ENCODE measurements around the gene FAM8A1. TPM values are rescaled to one million over a fixed set of nuclear protein-coding genes. Genes with fewer than 3 reads are reported as not detected.

FAM8A1 gene
- total and polyA plus RNA-seq, 2 of the 13 experiments (the other 11 are each of a cell fraction or from before 2014, with no cell fraction given), result 30.5 to 34.3 TPM

- TF ChIP-seq ZBTB40 (IDR thresholded peaks at IDR 0.05) (no peak), ZBTB40 (CRISPR knock-in tag; IDR thresholded peaks at IDR 0.05) (no peak), NR2F6 (IDR thresholded peaks at IDR 0.05) (no peak), NR2F6 (CRISPR knock-in tag; IDR thresholded peaks at IDR 0.05) (no peak), PLSCR1 (CRISPR knock-in tag; IDR thresholded peaks at IDR 0.05; ENCODE audit: borderline replicate concordance) (no peak), ZNF563 (CRISPR knock-in tag; IDR thresholded peaks at IDR 0.05) (no peak), ZNF816 (CRISPR knock-in tag; IDR thresholded peaks at IDR 0.05; ENCODE audit: borderline replicate concordance) (no peak), THAP9 (CRISPR knock-in tag; IDR thresholded peaks at IDR 0.05; ENCODE audit: borderline replicate concordance) (no peak), ZSCAN25 (CRISPR knock-in tag; IDR thresholded peaks at IDR 0.05) (peak; percentile 94), ADNP (CRISPR knock-in tag; IDR thresholded peaks at IDR 0.05) (no peak), NFIB (CRISPR knock-in tag; IDR thresholded peaks at IDR 0.05; ENCODE audit: borderline replicate concordance) (no peak), SRSF9 (IDR thresholded peaks at IDR 0.05; ENCODE audit: borderline replicate concordance, insufficient read depth, low read depth, low read length, poor library complexity, severe bottlenecking) (no peak), MXD3 (CRISPR knock-in tag; IDR thresholded peaks at IDR 0.05) (no peak), ZMYM4 (CRISPR knock-in tag; IDR thresholded peaks at IDR 0.05) (peak; percentile 6; the same call in 1 of the 2 replicates), CENPT (CRISPR knock-in tag; IDR thresholded peaks at IDR 0.05; ENCODE audit: low read depth) (no peak), ZNF660 (CRISPR knock-in tag; IDR thresholded peaks at IDR 0.05; ENCODE audit: borderline replicate concordance, low read depth) (no peak)
Measured at GRCh38 chr6:17630511-17631073, 30.5 kb downstream of the FAM8A1 start (continued).
